CD4-positive, CD25-positive, alpha-beta regulatory T cell (primary cell): ENCODE data around the gene FN3KRP. TPM values are rescaled to one million over a fixed set of nuclear protein-coding genes. Genes with fewer than 3 reads are reported as not detected.
A peak's percentile ranks its signal among the peaks of the same experiment; 100 is the strongest.

Source experiments
- ATAC-seq, 2 donors: fragments of 150-1000 bp; cut with Tn5 transposase; one replicate each; pipeline ENCODE4 v1.10.0; 2021; ENCODE audit warnings: low read depth in 2 of 2, moderate number of reproducible peaks in 2 of 2, moderate library complexity in 1 of 2
- DNase-seq, 3 donors: peaks; one replicate each; pipeline versions ENCODE4 v3.0.0 to v3.0.0-alpha.2; 2012 to 2022; ENCODE audit warnings: mixed read lengths in 1 of 3
- H3K27ac ChIP-seq: one replicate; pipeline ENCODE4 v1.7.0; 2013; ENCODE audit warnings: mild to moderate bottlenecking, low read length; ENCODE audit not compliant: insufficient read depth, poor library complexity, severe bottlenecking
- H3K27me3 ChIP-seq: one replicate; pipeline ENCODE4 v1.7.0; 2013; ENCODE audit warnings: low read length; ENCODE audit not compliant: control insufficient read depth, insufficient read depth
- H3K36me3 ChIP-seq: one replicate; pipeline ENCODE4 v1.7.0; 2013; ENCODE audit warnings: mild to moderate bottlenecking, low read length, moderate library complexity; ENCODE audit not compliant: control insufficient read depth, insufficient read depth
- H3K4me1 ChIP-seq: 2 replicates; pipeline ENCODE4 v1.7.0; 2013; ENCODE audit warnings: mild to moderate bottlenecking, low read length; ENCODE audit not compliant: insufficient read depth, control insufficient read depth, poor library complexity, severe bottlenecking
- H3K4me3 ChIP-seq: one replicate; pipeline ENCODE4 v1.7.0; 2013; ENCODE audit warnings: low read depth, mild to moderate bottlenecking, low read length, moderate library complexity
- H3K9me3 ChIP-seq, 2 experiments: 1 replicate in 1 of 2; 2 replicates in 1 of 2; pipeline ENCODE4 v1.7.0; 2013; ENCODE audit warnings: low read length in 2 of 2, mild to moderate bottlenecking in 1 of 2, moderate library complexity in 1 of 2; ENCODE audit not compliant: control insufficient read depth in 2 of 2
- H3K27ac Mint-ChIP-seq, 3 donors: one replicate each; pipeline ENCODE4 v1.8.0; 2020 to 2022; ENCODE audit warnings: mild to moderate bottlenecking in 3 of 3, mixed read lengths in 3 of 3, moderate library complexity in 2 of 3
- H3K27me3 Mint-ChIP-seq: one replicate; pipeline ENCODE4 v1.8.0; 2022; ENCODE audit warnings: mild to moderate bottlenecking, mixed read lengths
- H3K36me3 Mint-ChIP-seq: one replicate; pipeline ENCODE4 v1.8.0; 2020; ENCODE audit warnings: mixed read lengths
- H3K4me1 Mint-ChIP-seq, 4 donors: one replicate each; pipeline ENCODE4 v1.8.0; 2020 to 2022; ENCODE audit warnings: mixed read lengths in 4 of 4, mild to moderate bottlenecking in 1 of 4
- H3K4me3 Mint-ChIP-seq, 4 donors: one replicate each; pipeline ENCODE4 v1.8.0; 2020 to 2022; ENCODE audit warnings: mild to moderate bottlenecking in 4 of 4, mixed read lengths in 4 of 4, moderate library complexity in 3 of 4
- H3K9me3 Mint-ChIP-seq, 7 donors: one replicate each; pipeline ENCODE4 v1.8.0; 2020 to 2022; ENCODE audit warnings: mixed read lengths in 7 of 7, mild to moderate bottlenecking in 3 of 7, moderate library complexity in 2 of 7
- polyA plus RNA-seq, 4 donors: library from polyadenylated mRNA; unstranded; fragments of 300-500 nt; fragmentation: Illumina TruSeq; gene quantifications; one replicate each; pipeline ENCODE4 v1.2.3, GENCODE V29; 2021
- total RNA-seq: library from RNA; stranded (reverse); gene quantifications from one replicate; pipeline ENCODE4 v1.2.3, GENCODE V29; 2022

FN3KRP gene
- total and polyA plus RNA-seq, 5 donors from 2014 or later: 25.3 to 36.7 (median 32.1) TPM

- Mint-ChIP-seq H3K4me3 (peak overlapping the region in 1 of 4 donors; percentile 54), H3K36me3 (peaks cover 19% of the 10 kb centered on the region), H3K4me1 (peaks cover 8 to 30% (median 11%) of the 10 kb centered on the region in 4 donors), H3K27ac (no peak overlapping the region), H3K9me3 (no peaks in the 10 kb centered on the region), H3K27me3 (no peaks in the 10 kb centered on the region)
- Histone ChIP-seq H3K9me3 (no peaks in the 10 kb centered on the region), H3K27me3 (no peaks in the 10 kb centered on the region), H3K4me1 (peaks cover 23% of the 10 kb centered on the region), H3K4me3 (no peak overlapping the region), H3K27ac (no peak overlapping the region), H3K36me3 (peaks cover 27% of the 10 kb centered on the region)
- ATAC-seq: no peak
- DNase-seq: no peak
These were observed 3.7 kb downstream of the FN3KRP start for GRCh38 chr17:82720204-82720603.

- Mint-ChIP-seq H3K9me3 (no peaks in the 10 kb centered on the region), H3K27me3 (no peaks in the 10 kb centered on the region), H3K4me3 (no peak overlapping the region), H3K4me1 (peaks cover 7 to 16% (median 8%) of the 10 kb centered on the region in 4 donors), H3K27ac (no peak overlapping the region), H3K36me3 (peaks cover 26% of the 10 kb centered on the region)
- Histone ChIP-seq H3K27me3 (no peaks in the 10 kb centered on the region), H3K9me3 (no peaks in the 10 kb centered on the region), H3K4me1 (peaks cover 9% of the 10 kb centered on the region), H3K36me3 (peaks cover 41% of the 10 kb centered on the region), H3K4me3 (no peak overlapping the region), H3K27ac (no peak overlapping the region)
- ATAC-seq: no peak
- no peak for DNase-seq
These were observed 6.0 kb downstream of the FN3KRP start for GRCh38 chr17:82722341-82723013.

- Histone ChIP-seq H3K4me1 (peaks cover 1% of the 10 kb centered on the region), H3K9me3 (no peaks in the 10 kb centered on the region), H3K36me3 (peaks cover 43% of the 10 kb centered on the region), H3K4me3 (no peak overlapping the region), H3K27me3 (no peaks in the 10 kb centered on the region), H3K27ac (no peak overlapping the region)
- no peak for ATAC-seq
- Mint-ChIP-seq H3K4me3 (peak overlapping the region in 1 of 4 donors; percentile 29), H3K4me1 (peaks cover 0 to 8% (median 3%) of the 10 kb centered on the region in 4 donors), H3K9me3 (no peaks in the 10 kb centered on the region), H3K36me3 (peaks cover 23% of the 10 kb centered on the region), H3K27ac (no peak overlapping the region), H3K27me3 (no peaks in the 10 kb centered on the region)
- no peak for DNase-seq
These were observed 6.8 kb downstream of the FN3KRP start for GRCh38 chr17:82723169-82723807.

- Histone ChIP-seq H3K9me3 (no peaks in the 10 kb centered on the region), H3K4me1 (no peaks in the 10 kb centered on the region), H3K27ac (no peak overlapping the region), H3K27me3 (no peaks in the 10 kb centered on the region), H3K4me3 (no peak overlapping the region), H3K36me3 (peaks cover 32% of the 10 kb centered on the region)
- H3K4me1 Mint-ChIP-seq: peaks cover 0 to 6% (median 2%) of the 10 kb centered on the region in 4 donors
- H3K36me3 Mint-ChIP-seq: peaks cover 25% of the 10 kb centered on the region
- ATAC-seq (no peak), DNase-seq (no peak)
- H3K4me3 Mint-ChIP-seq: no peak overlapping the region
- no peaks in the 10 kb centered on the region for H3K27me3 Mint-ChIP-seq
- H3K27ac Mint-ChIP-seq: no peak overlapping the region
- no peaks in the 10 kb centered on the region for H3K9me3 Mint-ChIP-seq
These were observed 9.9 kb downstream of the FN3KRP start for GRCh38 chr17:82726427-82726826.

GRCh38 chr17:82729479-82730260 is 13.2 kb downstream of the FN3KRP start:
- Histone ChIP-seq H3K4me1 (no peaks in the 10 kb centered on the region), H3K27me3 (no peaks in the 10 kb centered on the region), H3K9me3 (no peaks in the 10 kb centered on the region), H3K36me3 (peaks cover 18% of the 10 kb centered on the region), H3K4me3 (no peak overlapping the region), H3K27ac (no peak overlapping the region)
- DNase-seq (no peak), ATAC-seq (no peak)
- Mint-ChIP-seq H3K27me3 (no peaks in the 10 kb centered on the region), H3K4me3 (no peak overlapping the region), H3K36me3 (peaks cover 21% of the 10 kb centered on the region), H3K4me1 (peaks cover 0 to 4% (median under 1%) of the 10 kb centered on the region in 4 donors), H3K9me3 (peaks cover 0 to 6% (median 0%) of the 10 kb centered on the region in 7 donors), H3K27ac (peak overlapping the region in 1 of 3 donors; percentile 43)

GRCh38 chr17:82732118-82732743 is 15.7 kb downstream of the FN3KRP start:
- DNase-seq: no peak
- peaks cover 16% of the 10 kb centered on the region for H3K36me3 Mint-ChIP-seq
- ATAC-seq: no peak
- H3K9me3 Mint-ChIP-seq: peaks cover 0 to 7% (median 0%) of the 10 kb centered on the region in 7 donors
- Histone ChIP-seq H3K27ac (no peak overlapping the region), H3K27me3 (no peaks in the 10 kb centered on the region), H3K36me3 (peaks cover 7% of the 10 kb centered on the region), H3K4me3 (no peak overlapping the region), H3K4me1 (peaks cover 10% of the 10 kb centered on the region), H3K9me3 (no peaks in the 10 kb centered on the region)
- H3K4me1 Mint-ChIP-seq: peaks cover 0 to 9% (median 2%) of the 10 kb centered on the region in 4 donors
- H3K4me3 Mint-ChIP-seq: no peak overlapping the region
- H3K27ac Mint-ChIP-seq: no peak overlapping the region
- no peaks in the 10 kb centered on the region for H3K27me3 Mint-ChIP-seq
